ENCODE data around the gene PLEKHG7. TPM values are rescaled to one million over a fixed set of nuclear protein-coding genes. Genes with fewer than 3 reads are reported as not detected.
"Not testable (repeated sequence)": the region's sequence is repeated elsewhere in the genome, so short reads cannot be mapped to it uniquely, and the experiment has no call there.

The PLEKHG7 gene
- total RNA-seq, 1 experiment from 2014 or later: not detected

- DNase-seq (ENCODE audit: extremely low read depth, low read depth): no peak
Observed at GRCh38 chr12:92743026-92743425, 40.2 kb downstream of the PLEKHG7 start.

- peak; percentile 77 for DNase-seq (ENCODE audit: extremely low read depth, low read depth)
Observed at GRCh38 chr12:92745856-92746550, 43.2 kb downstream of the PLEKHG7 start.

GRCh38 chr12:92747151-92747550 lies 44.4 kb downstream of the PLEKHG7 start:
- no peak for DNase-seq (ENCODE audit: extremely low read depth, low read depth)

- not testable (repeated sequence) for DNase-seq (ENCODE audit: extremely low read depth, low read depth)
Observed at GRCh38 chr12:92749691-92750090, 46.9 kb downstream of the PLEKHG7 start.

GRCh38 chr12:92753976-92754885 lies 51.4 kb downstream of the PLEKHG7 start:
- DNase-seq (ENCODE audit: extremely low read depth, low read depth): no peak

- no peak for DNase-seq (ENCODE audit: extremely low read depth, low read depth)
Observed at GRCh38 chr12:92756898-92757596, 54.3 kb downstream of the PLEKHG7 start.

- no peak for DNase-seq (ENCODE audit: extremely low read depth, low read depth)
Observed at GRCh38 chr12:92757597-92758121, 54.9 kb downstream of the PLEKHG7 start.

- DNase-seq (ENCODE audit: extremely low read depth, low read depth): peak; percentile 58
Observed at GRCh38 chr12:92759634-92760268, 57.0 kb downstream of the PLEKHG7 start.

- no peak for DNase-seq (ENCODE audit: extremely low read depth, low read depth)
Observed at GRCh38 chr12:92762773-92763172, 60.0 kb downstream of the PLEKHG7 start.

GRCh38 chr12:92764831-92765230 lies 62.0 kb downstream of the PLEKHG7 start:
- DNase-seq (ENCODE audit: extremely low read depth, low read depth): no peak

- DNase-seq (ENCODE audit: extremely low read depth, low read depth): no peak
Observed at GRCh38 chr12:92765871-92766270, 63.1 kb downstream of the PLEKHG7 start.

- DNase-seq (ENCODE audit: extremely low read depth, low read depth): no peak
Observed at GRCh38 chr12:92769124-92769901, 66.5 kb downstream of the PLEKHG7 start.

GRCh38 chr12:92771001-92771400 lies 68.2 kb downstream of the PLEKHG7 start:
- no peak for DNase-seq (ENCODE audit: extremely low read depth, low read depth)

- no peak for DNase-seq (ENCODE audit: extremely low read depth, low read depth)
Observed at GRCh38 chr12:92775416-92775815, 72.6 kb downstream of the PLEKHG7 start.

GRCh38 chr12:92778525-92778924 lies 75.7 kb downstream of the PLEKHG7 start:
- no peak for DNase-seq (ENCODE audit: extremely low read depth, low read depth)

- DNase-seq (ENCODE audit: extremely low read depth, low read depth): no peak
Observed at GRCh38 chr12:92779902-92780301, 77.1 kb downstream of the PLEKHG7 start.

- DNase-seq (ENCODE audit: extremely low read depth, low read depth): no peak
Observed at GRCh38 chr12:92784356-92784755, 81.6 kb downstream of the PLEKHG7 start.

- DNase-seq (ENCODE audit: extremely low read depth, low read depth): peak; percentile 73
Observed at GRCh38 chr12:92784797-92785562, 82.2 kb downstream of the PLEKHG7 start.

- DNase-seq (ENCODE audit: extremely low read depth, low read depth): no peak
Observed at GRCh38 chr12:92785563-92785950, 82.8 kb downstream of the PLEKHG7 start.

Data from NCI-H460 (cell line).